T-helper 1 cell treated with Interleukin-12 subunit alpha and Interleukin-12 subunit beta and Interleukin-4 antibody, amounts not matched to agents 30 ng/mL and 1 ng/mL, for 36 hours (primary cell): Measurements from ENCODE around the gene HIF1A. TPM values are rescaled to one million over a fixed set of nuclear protein-coding genes. Genes with fewer than 3 reads are reported as not detected.
"Not testable (repeated sequence)": the region's sequence is repeated elsewhere in the genome, so short reads cannot be mapped to it uniquely, and the experiment has no call there.

ENCODE experiments used
- intact Hi-C: fragments of 100-400 bp; cut with micrococcal nuclease; formaldehyde crosslinking; loops from one replicate; pipeline ENCODE4 v1.15.1; 2024
- total RNA-seq: library from RNA; stranded (reverse); gene quantifications from 2 replicates; pipeline ENCODE4 v1.2.3, GENCODE V29; 2022

HIF1A gene
- total RNA-seq = 198 and 204 TPM in 2 replicates

DNA sequence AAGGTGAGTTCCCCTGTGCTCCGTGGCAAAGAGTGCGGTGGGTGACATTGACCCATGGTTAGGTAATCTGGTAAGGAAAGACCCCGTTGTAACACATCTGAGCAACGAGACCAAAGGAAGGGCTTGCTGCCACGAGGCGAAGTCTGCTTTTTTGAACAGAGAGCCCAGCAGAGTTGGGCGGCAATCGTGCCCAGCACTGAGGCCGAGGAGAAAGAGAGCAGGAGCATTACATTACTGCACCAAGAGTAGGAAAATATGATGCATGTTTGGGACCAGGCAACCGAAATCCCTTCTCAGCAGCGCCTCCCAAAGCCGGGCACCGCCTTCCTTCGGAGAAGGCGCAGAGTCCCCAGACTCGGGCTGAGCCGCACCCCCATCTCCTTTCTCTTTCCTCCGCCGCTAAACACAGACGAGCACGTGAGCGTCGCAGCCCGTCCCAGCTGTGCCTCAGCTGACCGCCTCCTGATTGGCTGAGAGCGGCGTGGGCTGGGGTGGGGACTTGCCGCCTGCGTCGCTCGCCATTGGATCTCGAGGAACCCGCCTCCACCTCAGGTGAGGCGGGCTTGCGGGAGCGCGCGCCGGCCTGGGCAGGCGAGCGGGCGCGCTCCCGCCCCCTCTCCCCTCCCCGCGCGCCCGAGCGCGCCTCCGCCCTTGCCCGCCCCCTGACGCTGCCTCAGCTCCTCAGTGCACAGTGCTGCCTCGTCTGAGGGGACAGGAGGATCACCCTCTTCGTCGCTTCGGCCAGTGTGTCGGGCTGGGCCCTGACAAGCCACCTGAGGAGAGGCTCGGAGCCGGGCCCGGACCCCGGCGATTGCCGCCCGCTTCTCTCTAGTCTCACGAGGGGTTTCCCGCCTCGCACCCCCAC lies at the start of gene HIF1A:
TSS of gene HIF1A (plus strand) at position 684 of the 865 bp plus-strand sequence. CDS start 292 bp downstream, outside the sequence.
- intact Hi-C loops = loop anchor here (1.0 to 10.0 kb wide), 14 partner anchors 24 to 1603 kb away; partner anchors contain the start of genes PCNX4, SLC38A6, SNAPC1 and TRMT5

GRCh38 chr14:61646366-61647116 lies 48.8 kb upstream of the HIF1A start:
- intact Hi-C loops = no loop called here

DNA sequence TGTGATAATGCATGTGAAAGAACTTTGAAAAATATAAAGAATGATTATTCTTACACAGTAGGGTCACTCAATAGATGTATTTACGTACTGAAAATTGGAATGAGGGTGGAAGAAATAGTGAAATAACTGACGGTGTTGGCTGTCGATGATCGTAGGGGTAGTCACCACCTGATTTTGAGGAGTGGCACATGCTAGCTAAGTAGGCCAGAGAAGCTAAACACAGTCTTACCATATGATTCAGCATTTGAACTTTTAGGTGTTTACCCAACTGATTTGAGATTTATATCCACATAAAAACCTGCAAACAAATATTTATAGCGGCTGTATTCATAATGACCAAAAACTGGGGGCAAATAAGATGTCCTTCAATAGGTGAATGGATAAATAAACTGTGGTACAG lies 47.6 kb upstream of the HIF1A start:
- intact Hi-C loops = no loop called here

DNA sequence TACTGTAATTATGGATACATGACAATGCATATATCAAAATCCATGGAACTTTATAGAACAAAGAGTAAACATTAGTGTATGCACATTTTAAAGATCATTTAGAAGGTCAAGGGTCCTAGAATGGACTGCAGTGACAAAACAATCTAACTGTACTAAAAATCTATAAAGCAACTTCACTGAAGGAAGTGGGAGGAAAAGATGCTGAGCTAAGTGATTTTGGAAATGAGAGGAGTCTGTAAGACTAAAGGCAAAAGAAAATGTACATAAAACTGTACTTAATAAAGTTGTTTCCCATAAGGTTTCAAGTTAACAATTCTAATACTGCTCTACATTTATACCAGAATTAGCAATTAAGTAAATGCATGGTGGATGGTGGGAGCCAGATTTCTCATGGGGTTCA lies 46.9 kb upstream of the HIF1A start:
- intact Hi-C loops = no loop called here

DNA sequence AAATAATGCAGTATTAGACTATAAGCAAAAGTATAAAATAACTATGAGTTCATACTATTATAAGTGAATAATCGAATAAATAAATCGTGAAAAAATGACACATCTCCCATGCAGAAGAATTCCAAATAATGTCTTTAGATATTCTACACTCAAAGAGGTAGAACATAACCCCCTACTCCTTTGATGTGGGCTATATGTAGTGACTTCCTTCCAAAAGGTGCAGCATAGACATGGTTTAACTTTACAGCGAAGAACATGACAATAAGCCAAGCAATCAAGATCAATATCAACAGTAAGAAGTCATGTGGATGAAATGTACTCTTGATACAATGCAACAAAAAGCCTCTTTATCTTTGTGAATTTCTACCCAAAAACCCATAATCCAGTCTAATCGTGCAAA lies 46.0 kb upstream of the HIF1A start:
- intact Hi-C loops = no loop called here

- intact Hi-C loops = no loop called here
Measured at GRCh38 chr14:61651355-61651754, 44.0 kb upstream of the HIF1A start.

DNA sequence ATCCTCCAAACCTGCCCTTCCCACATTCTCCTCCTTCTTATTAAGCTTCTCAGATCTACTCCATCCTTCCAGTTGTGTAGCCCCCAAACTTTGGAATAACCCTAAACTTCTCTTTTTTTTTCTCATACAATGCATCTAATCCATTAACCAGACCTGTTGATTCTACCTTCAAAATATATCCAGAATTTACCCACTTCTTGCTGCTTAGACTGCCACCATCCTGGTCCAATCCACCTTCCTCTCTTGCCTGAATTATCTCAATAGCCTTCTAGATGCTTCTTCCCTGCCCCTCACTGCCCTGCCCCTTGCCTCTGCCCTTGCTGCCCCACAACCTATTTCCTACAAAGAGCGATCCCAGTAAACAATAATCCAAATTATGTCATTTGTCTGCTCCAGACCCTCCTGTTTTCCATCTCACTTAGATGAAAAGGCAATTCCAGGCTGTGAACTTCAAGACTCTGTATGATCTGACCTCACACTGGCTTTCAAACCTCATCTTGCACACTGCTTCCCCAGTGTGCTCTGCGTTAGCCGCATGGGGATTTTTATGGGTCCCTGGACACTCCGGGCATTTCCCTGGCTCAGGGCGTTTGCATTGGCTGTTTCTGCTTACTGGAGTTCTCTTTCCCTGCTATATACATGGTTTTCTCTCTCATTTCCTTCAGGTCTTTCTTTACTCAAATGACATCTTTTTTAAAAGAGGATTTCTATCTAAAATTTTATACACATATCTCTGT lies 42.6 kb upstream of the HIF1A start:
- intact Hi-C loops = no loop called here

GRCh38 chr14:61653507-61653906 lies 41.8 kb upstream of the HIF1A start:
- intact Hi-C loops = no loop called here

- intact Hi-C loops = no loop called here
Measured at GRCh38 chr14:61654026-61654425, 41.3 kb upstream of the HIF1A start.

- intact Hi-C loops = loop anchor here (2.0 kb wide), 1 partner anchor 15 kb away; no protein-coding TSS in a partner anchor
Measured at GRCh38 chr14:61655777-61656176, 39.5 kb upstream of the HIF1A start.

- intact Hi-C loops = loop anchor here (2.0 kb wide), 1 partner anchor 14 kb away; no protein-coding TSS in a partner anchor
Measured at GRCh38 chr14:61656341-61656740, 39.0 kb upstream of the HIF1A start.

GRCh38 chr14:61658111-61658510 lies 37.2 kb upstream of the HIF1A start:
- intact Hi-C loops = not testable (repeated sequence)

DNA sequence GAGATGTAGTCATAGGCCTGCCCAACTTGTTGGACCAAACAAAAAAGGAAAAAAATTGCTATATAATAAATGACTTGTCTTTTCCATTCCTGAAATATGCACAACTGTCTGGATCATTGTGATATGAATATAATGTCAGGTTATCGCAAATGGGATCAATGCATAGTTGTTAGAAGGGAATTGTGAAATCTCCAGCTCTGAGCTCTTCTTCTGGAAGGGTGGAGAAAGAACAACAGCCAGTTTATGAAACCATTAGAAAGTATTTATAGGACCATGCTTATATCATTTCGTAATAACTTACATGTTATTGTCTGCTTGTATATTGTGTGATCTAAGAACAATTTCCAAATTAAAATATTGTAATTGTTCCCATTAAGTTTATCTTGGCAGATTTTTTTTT lies 35.7 kb upstream of the HIF1A start:
- intact Hi-C loops = no loop called here

- intact Hi-C loops = loop anchor here (1.0 to 5.0 kb wide), 11 partner anchors 10 to 335 kb away; partner anchors contain the start of gene HIF1A
Measured at GRCh38 chr14:61661471-61662400, 33.6 kb upstream of the HIF1A start.

DNA sequence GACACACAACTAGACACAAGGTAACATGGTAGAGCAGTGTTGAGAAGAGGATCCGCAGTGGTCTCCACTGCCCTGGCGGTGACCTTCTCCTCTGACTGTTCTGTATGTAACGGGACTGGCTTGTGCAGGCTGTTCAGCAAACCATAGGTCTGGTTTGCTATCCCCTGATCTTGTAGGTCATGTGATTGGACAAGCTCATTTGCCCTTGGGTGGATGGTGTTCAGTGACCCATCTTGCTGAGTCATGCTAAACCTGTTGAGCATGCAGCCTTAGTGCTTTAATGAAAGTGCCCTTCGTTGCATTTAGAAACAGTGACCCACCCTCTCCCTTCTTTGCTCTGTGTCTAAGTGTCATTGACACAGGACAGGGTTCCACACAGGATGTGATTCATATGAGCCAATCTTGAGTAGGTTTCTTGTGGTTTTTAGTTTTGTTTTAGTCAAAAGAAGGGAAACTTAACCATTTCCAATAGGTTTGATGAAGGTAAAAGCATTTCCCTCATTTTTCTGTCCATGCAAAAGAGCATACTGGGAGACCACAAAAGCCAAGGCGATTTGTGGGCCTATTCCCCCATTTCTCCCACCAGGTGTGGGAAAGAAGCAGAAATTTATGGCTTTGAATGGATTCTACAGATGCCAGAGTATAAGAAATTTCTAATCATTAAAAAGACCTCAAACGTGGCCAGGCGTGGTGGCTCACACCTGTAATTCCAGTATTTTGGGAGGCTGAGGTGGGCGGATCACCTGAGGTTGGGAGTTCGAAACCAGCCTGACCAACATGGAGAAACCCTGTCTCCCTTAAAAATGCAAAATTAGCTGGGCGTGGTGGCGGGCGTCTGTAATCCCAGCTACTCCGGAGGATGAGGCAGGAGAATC lies 32.6 kb upstream of the HIF1A start:
- intact Hi-C loops = loop anchor here (1.0 to 5.0 kb wide), 8 partner anchors 9 to 336 kb away; partner anchors contain the start of gene HIF1A

- intact Hi-C loops = loop anchor here (2.0 to 5.0 kb wide), 2 partner anchors 321 to 337 kb away; no protein-coding TSS in a partner anchor
Measured at GRCh38 chr14:61663312-61663979, 31.9 kb upstream of the HIF1A start.

DNA sequence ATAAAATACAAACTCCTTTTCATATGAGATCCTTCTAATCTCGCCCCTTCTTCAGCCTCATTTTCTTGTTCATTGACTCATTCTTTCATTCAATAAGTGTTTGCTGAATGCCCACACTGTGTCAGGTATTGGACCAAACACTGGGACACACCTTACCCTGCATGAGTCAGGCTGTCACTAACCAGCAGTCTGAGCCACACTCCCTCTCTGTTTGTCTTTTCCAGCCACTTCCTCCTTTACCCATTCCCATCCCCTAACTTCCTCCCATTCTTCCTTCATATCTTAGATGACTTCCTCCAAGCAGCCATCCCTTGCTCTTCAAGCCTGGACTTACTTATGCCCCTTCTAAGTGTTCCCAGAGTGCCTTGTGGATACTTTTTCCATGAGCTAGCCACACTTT lies 27.0 kb upstream of the HIF1A start:
- intact Hi-C loops = no loop called here

DNA sequence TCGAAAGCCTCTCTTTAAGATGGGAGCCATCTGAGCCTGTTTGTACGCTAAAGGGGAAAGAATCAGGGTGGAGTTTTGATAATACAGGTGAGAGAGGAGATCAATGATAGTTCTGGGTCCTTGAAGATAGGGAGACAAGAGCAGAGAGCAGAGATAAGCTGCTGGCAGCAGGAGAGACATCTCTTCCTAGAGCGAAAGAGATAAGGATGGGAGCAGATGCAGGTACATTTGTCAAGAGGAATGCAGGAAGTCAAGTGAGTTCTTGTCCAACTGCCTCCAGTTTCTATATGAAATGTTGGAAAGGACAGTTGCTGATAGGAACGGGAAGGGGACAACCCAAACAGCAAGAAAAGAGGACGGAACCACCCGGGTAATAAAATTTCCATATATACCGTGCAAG lies 24.7 kb upstream of the HIF1A start:
- intact Hi-C loops = loop anchor here (2.0 kb wide), 1 partner anchor 14 kb away; no protein-coding TSS in a partner anchor
